Activated CD4-positive, alpha-beta memory T cell treated with anti-CD3 and anti-CD28 coated beads, Interleukin-2, amount 10 ng/mL, durations not matched to agents 7 days and 5 days (primary cell): ENCODE data around the gene TLR9. TPM values are rescaled to one million over a fixed set of nuclear protein-coding genes. Genes with fewer than 3 reads are reported as not detected.

Experiments used
- CTCF ChIA-PET: fragments of 350-600 bp; sonication (Branson Sonifier 250); formaldehyde crosslinking; loops from one replicate; lab custom pipeline; 2021; ENCODE audit warnings: antibody characterized with exemption, inconsistent platforms; lab: Charles Lee
- POLR2A ChIA-PET: fragments of 350-600 bp; sonication (Branson Sonifier 250); formaldehyde crosslinking; loops from one replicate; lab custom pipeline; 2021; ENCODE audit warnings: antibody characterized with exemption; lab: Charles Lee
- DNase-seq: peaks from one replicate; pipeline ENCODE4 v3.0.0-alpha.2; 2020
- H3K27ac Mint-ChIP-seq: one replicate; pipeline ENCODE4 v1.8.0; 2021; ENCODE audit warnings: mild to moderate bottlenecking, mixed read lengths
- H3K27me3 Mint-ChIP-seq: one replicate; pipeline ENCODE4 v1.8.0; 2021; ENCODE audit warnings: mixed read lengths
- H3K36me3 Mint-ChIP-seq: one replicate; pipeline ENCODE4 v1.8.0; 2021; ENCODE audit warnings: low read depth, mixed read lengths
- H3K4me1 Mint-ChIP-seq: one replicate; pipeline ENCODE4 v1.8.0; 2021; ENCODE audit warnings: mixed read lengths
- H3K4me3 Mint-ChIP-seq: one replicate; pipeline ENCODE4 v1.8.0; 2021; ENCODE audit warnings: mild to moderate bottlenecking, mixed read lengths
- H3K9me3 Mint-ChIP-seq: one replicate; pipeline ENCODE4 v1.8.0; 2021; ENCODE audit warnings: mixed read lengths
- total RNA-seq, 2 experiments: library from RNA; stranded (reverse); gene quantifications; one replicate each; pipeline ENCODE4 v1.2.3, GENCODE V29; 2021

TLR9 gene
- total RNA-seq, 2 experiments from 2014 or later, result 0.55 to 0.83 TPM

DNA sequence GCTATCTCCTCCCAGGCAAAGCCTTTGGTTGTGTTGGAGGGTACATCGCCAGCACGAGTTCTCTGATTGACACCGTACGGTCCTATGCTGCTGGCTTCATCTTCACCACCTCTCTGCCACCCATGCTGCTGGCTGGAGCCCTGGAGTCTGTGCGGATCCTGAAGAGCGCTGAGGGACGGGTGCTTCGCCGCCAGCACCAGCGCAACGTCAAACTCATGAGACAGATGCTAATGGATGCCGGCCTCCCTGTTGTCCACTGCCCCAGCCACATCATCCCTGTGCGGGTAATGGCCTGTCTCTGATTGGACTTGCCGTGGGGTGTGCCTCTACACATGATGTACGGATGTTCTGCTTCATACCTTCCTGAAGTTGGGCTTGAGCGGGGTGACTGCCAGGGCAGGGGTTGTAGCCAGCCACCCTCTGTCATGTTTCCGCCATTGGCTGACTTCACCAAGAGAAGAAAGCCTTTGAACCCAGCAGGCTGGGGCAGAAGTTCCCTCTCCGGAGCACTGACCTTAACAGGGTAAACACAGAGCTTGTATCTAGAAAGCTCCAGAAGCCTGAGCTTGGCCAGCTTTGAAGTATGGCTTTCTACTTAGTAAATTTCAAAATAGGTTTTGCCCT is 14.1 kb downstream of the TLR9 start:
- no peak overlapping the region for H3K27ac Mint-ChIP-seq
- no peaks in the 10 kb centered on the region for H3K9me3 Mint-ChIP-seq
- ChIA-PET CTCF (interaction anchor here (1.4 to 5.9 kb wide), 2 partner anchors 9 to 21 kb away, joined by 3 to 43 read pairs; no protein-coding TSS in a partner anchor), POLR2A (interaction anchor here (1.0 kb wide), 1 partner anchor 155 kb away, joined by 3 read pairs; the partner anchor contains the start of gene DUSP7)
- peaks cover 28% of the 10 kb centered on the region for H3K4me1 Mint-ChIP-seq
- no peak for DNase-seq
- H3K36me3 Mint-ChIP-seq, result peaks cover 91% of the 10 kb centered on the region
- no peak overlapping the region for H3K4me3 Mint-ChIP-seq
- no peaks in the 10 kb centered on the region for H3K27me3 Mint-ChIP-seq

- Mint-ChIP-seq H3K36me3 (peaks cover 96% of the 10 kb centered on the region), H3K4me1 (peaks cover 27% of the 10 kb centered on the region), H3K27ac (no peak overlapping the region), H3K9me3 (no peaks in the 10 kb centered on the region), H3K27me3 (no peaks in the 10 kb centered on the region), H3K4me3 (no peak overlapping the region)
- ChIA-PET POLR2A (interaction anchor here (0.8 to 1.4 kb wide), 2 partner anchors 11 to 13 kb away, joined by 3 read pairs; no protein-coding TSS in a partner anchor), CTCF (interaction anchor here (1.4 to 5.9 kb wide), 2 partner anchors 10 to 22 kb away, joined by 3 to 43 read pairs; no protein-coding TSS in a partner anchor)
- no peak for DNase-seq
Observed at GRCh38 chr3:52210550-52211046, 14.8 kb downstream of the TLR9 start.

GRCh38 chr3:52210037-52210436 is 15.4 kb downstream of the TLR9 start:
- POLR2A ChIA-PET, result interaction anchor here (0.8 to 1.4 kb wide), 2 partner anchors 11 to 13 kb away, joined by 3 read pairs; no protein-coding TSS in a partner anchor
- no peak overlapping the region for H3K27ac Mint-ChIP-seq
- DNase-seq, result no peak
- peaks cover 96% of the 10 kb centered on the region for H3K36me3 Mint-ChIP-seq
- CTCF ChIA-PET, result interaction anchor here (1.4 to 5.9 kb wide), 2 partner anchors 11 to 21 kb away, joined by 4 to 43 read pairs; no protein-coding TSS in a partner anchor
- H3K9me3 Mint-ChIP-seq, result no peaks in the 10 kb centered on the region
- peaks cover 27% of the 10 kb centered on the region for H3K4me1 Mint-ChIP-seq
- no peaks in the 10 kb centered on the region for H3K27me3 Mint-ChIP-seq
- H3K4me3 Mint-ChIP-seq, result no peak overlapping the region

- Mint-ChIP-seq H3K4me1 (peaks cover 31% of the 10 kb centered on the region), H3K27me3 (no peaks in the 10 kb centered on the region), H3K27ac (no peak overlapping the region), H3K36me3 (peaks cover 95% of the 10 kb centered on the region), H3K4me3 (no peak overlapping the region), H3K9me3 (no peaks in the 10 kb centered on the region)
- ChIA-PET POLR2A (no interaction called here), CTCF (interaction anchor here (1.4 to 5.9 kb wide), 2 partner anchors 12 to 23 kb away, joined by 4 to 43 read pairs; no protein-coding TSS in a partner anchor)
- no peak for DNase-seq
Observed at GRCh38 chr3:52208556-52208955, 16.9 kb downstream of the TLR9 start.

- Mint-ChIP-seq H3K27me3 (no peaks in the 10 kb centered on the region), H3K27ac (no peak overlapping the region), H3K4me3 (no peak overlapping the region), H3K4me1 (peaks cover 49% of the 10 kb centered on the region), H3K36me3 (peaks cover 96% of the 10 kb centered on the region), H3K9me3 (no peaks in the 10 kb centered on the region)
- POLR2A ChIA-PET, result interaction anchor here (1.1 to 1.6 kb wide), 3 partner anchors 9 to 15 kb away, joined by 3 to 5 read pairs (median 3); no protein-coding TSS in a partner anchor
- no peak for DNase-seq
- CTCF ChIA-PET, result interaction anchor here (0.7 to 2.6 kb wide), 4 partner anchors 11 to 133 kb away, joined by 3 to 16 read pairs (median 4); no protein-coding TSS in a partner anchor
Observed at GRCh38 chr3:52205727-52206372, 19.6 kb downstream of the TLR9 start.

DNA sequence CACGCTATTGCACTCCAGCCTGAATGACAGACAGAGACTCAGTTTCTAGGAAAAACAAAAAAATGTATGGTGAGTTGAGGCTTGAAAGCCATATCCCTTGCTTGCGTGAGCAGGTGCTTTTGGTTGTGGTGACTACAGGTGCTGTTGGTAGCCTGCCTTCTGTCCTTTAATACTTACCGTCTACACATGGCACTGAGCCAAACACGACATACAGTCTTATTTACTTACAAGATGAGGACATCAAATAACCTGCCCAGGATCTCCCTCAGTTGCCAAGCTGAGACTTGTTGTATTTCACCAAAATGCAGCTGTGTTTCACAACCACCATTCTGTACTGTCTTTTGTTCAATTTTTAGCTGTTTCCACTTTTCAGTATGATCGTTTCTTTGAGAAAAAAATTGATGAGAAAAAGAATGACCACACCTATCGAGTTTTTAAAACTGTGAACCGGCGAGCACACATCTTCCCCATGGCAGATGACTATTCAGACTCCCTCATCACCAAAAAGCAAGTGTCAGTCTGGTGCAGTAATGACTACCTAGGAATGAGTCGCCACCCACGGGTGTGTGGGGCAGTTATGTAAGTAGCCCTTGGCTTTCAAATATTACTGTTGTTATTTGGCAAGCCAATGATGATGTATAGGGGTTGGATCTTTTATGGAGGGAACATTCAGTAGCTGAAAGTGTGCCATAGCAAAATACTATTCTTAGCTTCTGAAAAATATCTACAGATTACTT is 20.9 kb downstream of the TLR9 start:
- no peaks in the 10 kb centered on the region for H3K27me3 Mint-ChIP-seq
- DNase-seq, result no peak
- peaks cover 94% of the 10 kb centered on the region for H3K36me3 Mint-ChIP-seq
- peak overlapping the region; percentile 38 for H3K27ac Mint-ChIP-seq
- no peak overlapping the region for H3K4me3 Mint-ChIP-seq
- ChIA-PET CTCF (interaction anchor here (1.1 to 2.6 kb wide), 3 partner anchors 10 to 50 kb away, joined by 4 to 16 read pairs (median 5); partner anchors contain the start of gene POC1A), POLR2A (interaction anchor here (1.1 to 2.0 kb wide), 4 partner anchors 10 to 34 kb away, joined by 3 to 6 read pairs (median 4); partner anchors contain the start of gene TWF2)
- no peaks in the 10 kb centered on the region for H3K9me3 Mint-ChIP-seq
- peaks cover 56% of the 10 kb centered on the region for H3K4me1 Mint-ChIP-seq

GRCh38 chr3:52203701-52204100 is 21.7 kb downstream of the TLR9 start:
- Mint-ChIP-seq H3K27ac (no peak overlapping the region), H3K9me3 (no peaks in the 10 kb centered on the region), H3K4me3 (no peak overlapping the region), H3K4me1 (peaks cover 64% of the 10 kb centered on the region), H3K27me3 (no peaks in the 10 kb centered on the region), H3K36me3 (peaks cover 94% of the 10 kb centered on the region)
- no peak for DNase-seq
- ChIA-PET CTCF (interaction anchor here (1.2 to 2.1 kb wide), 2 partner anchors 28 to 49 kb away, joined by 3 to 5 read pairs; partner anchors contain the start of gene POC1A), POLR2A (interaction anchor here (1.6 to 2.0 kb wide), 2 partner anchors 13 to 35 kb away, joined by 6 read pairs; partner anchors contain the start of gene TWF2)

DNA sequence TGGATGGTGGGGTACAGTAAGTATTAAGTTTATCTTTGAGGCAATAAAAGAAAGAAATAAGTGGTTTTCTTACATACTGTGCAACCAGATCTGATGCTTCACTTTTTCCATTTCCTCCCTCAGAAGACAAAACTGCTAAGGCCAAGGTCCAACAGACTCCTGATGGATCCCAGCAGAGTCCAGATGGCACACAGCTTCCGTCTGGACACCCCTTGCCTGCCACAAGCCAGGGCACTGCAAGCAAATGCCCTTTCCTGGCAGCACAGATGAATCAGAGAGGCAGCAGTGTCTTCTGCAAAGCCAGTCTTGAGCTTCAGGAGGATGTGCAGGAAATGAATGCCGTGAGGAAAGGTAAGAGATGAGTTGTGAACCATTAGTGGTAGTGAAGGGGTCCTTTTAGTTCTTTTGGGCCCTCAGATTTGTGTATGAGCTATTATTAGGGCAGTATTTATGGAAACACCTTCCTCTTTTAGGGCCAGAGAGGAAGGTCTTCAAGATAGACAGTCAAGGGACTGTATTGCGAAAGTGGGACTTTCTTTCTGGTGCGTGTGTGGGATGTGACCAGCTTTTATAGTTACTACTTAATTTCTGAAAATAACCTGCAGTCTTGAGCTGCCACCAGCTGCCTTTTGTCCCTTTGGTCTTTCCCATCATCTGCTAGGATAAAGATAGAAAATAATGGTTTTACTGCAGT is 22.9 kb downstream of the TLR9 start:
- Mint-ChIP-seq H3K9me3 (no peaks in the 10 kb centered on the region), H3K36me3 (peaks cover 87% of the 10 kb centered on the region), H3K4me3 (no peak overlapping the region), H3K27ac (peak overlapping the region; percentile 47), H3K27me3 (no peaks in the 10 kb centered on the region), H3K4me1 (peaks cover 70% of the 10 kb centered on the region)
- no peak for DNase-seq
- POLR2A ChIA-PET, result interaction anchor here (1.6 to 2.0 kb wide), 2 partner anchors 14 to 36 kb away, joined by 6 read pairs; partner anchors contain the start of gene TWF2
- CTCF ChIA-PET, result interaction anchor here (0.7 to 2.1 kb wide), 4 partner anchors 18 to 48 kb away, joined by 3 to 5 read pairs (median 3); partner anchors contain the start of gene POC1A

DNA sequence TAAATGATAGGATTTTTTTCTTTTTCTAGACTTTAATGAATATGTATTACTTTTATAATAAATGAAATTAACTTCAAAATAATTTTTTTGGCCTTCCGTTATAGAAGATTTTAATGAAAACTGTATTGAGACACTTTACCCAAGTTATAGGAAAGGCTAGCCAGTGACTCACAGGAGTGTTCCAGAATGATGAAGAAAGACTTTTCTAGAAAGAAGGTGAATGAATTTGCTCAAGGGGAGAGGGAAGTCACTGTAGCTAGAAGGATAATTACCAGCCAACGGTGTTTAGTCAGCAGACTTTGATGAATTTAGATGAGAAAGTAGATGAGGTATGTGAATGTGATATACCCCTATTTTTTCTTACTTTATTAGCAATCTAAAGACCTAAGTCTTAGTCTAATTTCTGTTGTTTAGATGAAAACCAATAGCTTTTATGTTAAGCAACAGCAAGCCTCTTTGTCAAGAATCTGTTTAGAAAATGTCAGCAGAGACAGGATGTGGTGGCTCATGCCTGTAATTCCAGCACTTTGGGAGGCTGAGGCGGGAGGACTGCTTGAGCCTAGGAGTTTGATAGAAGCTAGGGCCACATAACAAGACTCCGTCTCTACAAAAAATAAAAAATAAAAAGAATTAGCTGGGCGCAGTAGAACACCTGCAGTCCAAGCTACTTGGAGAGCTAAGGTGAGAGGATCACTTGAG is 24.3 kb downstream of the TLR9 start:
- CTCF ChIA-PET, result interaction anchor here (1.8 kb wide), 1 partner anchor 19 kb away, joined by 12 read pairs; no protein-coding TSS in a partner anchor
- Mint-ChIP-seq H3K4me3 (no peak overlapping the region), H3K27ac (no peak overlapping the region), H3K4me1 (peaks cover 80% of the 10 kb centered on the region), H3K9me3 (no peaks in the 10 kb centered on the region), H3K36me3 (peaks cover 73% of the 10 kb centered on the region), H3K27me3 (no peaks in the 10 kb centered on the region)
- POLR2A ChIA-PET, result interaction anchor here (1.2 to 1.4 kb wide), 4 partner anchors 19 to 205 kb away, joined by 3 to 7 read pairs (median 4); partner anchors contain the start of genes GLYCTK and RPL29
- no peak for DNase-seq

- Mint-ChIP-seq H3K27me3 (no peaks in the 10 kb centered on the region), H3K4me1 (peaks cover 62% of the 10 kb centered on the region), H3K36me3 (peaks cover 52% of the 10 kb centered on the region), H3K27ac (peak overlapping the region; percentile 89), H3K4me3 (peak overlapping the region; percentile 99), H3K9me3 (no peaks in the 10 kb centered on the region)
- CTCF ChIA-PET, result no interaction called here
- DNase-seq, result no peak
- POLR2A ChIA-PET, result interaction anchor here (1.1 kb wide), 2 partner anchors 11 to 44 kb away, joined by 3 read pairs; no protein-coding TSS in a partner anchor
Observed at GRCh38 chr3:52198643-52199608, 26.5 kb downstream of the TLR9 start.
